GM12872 (cell line): ENCODE results near the gene IL13.

ENCODE experiments used
- TF ChIP-seq, protein P1 (sequence below): IDR thresholded peaks from 3 replicates; pipeline ENCODE4 v1.5.1; 2011; ENCODE audit warnings: low read depth, mild to moderate bottlenecking, low read length, moderate library complexity; ENCODE audit not compliant: insufficient read depth

IL13 gene

DNA sequence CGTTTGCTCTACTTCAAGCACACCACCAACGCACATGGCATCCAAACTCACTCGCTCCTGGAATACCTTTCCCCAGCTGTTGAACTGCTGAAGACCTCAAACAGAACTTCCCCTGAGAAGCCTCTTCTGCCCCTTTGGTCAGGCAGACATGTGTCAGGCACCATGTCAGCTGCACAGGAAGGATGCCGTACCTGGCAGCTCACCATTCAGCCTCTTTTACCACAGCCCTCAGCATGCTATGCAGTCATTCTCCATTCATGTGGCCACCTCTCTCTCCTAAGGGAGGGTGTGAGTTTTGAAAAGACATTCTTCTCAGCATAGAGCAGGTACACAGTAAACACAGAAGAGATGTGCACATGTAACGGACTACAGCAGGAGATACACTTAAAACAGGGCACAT, 30.0 kb downstream of the IL13 start:
- TF ChIP-seq, protein P1, sequence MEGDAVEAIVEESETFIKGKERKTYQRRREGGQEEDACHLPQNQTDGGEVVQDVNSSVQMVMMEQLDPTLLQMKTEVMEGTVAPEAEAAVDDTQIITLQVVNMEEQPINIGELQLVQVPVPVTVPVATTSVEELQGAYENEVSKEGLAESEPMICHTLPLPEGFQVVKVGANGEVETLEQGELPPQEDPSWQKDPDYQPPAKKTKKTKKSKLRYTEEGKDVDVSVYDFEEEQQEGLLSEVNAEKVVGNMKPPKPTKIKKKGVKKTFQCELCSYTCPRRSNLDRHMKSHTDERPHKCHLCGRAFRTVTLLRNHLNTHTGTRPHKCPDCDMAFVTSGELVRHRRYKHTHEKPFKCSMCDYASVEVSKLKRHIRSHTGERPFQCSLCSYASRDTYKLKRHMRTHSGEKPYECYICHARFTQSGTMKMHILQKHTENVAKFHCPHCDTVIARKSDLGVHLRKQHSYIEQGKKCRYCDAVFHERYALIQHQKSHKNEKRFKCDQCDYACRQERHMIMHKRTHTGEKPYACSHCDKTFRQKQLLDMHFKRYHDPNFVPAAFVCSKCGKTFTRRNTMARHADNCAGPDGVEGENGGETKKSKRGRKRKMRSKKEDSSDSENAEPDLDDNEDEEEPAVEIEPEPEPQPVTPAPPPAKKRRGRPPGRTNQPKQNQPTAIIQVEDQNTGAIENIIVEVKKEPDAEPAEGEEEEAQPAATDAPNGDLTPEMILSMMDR, result no peak

DNA sequence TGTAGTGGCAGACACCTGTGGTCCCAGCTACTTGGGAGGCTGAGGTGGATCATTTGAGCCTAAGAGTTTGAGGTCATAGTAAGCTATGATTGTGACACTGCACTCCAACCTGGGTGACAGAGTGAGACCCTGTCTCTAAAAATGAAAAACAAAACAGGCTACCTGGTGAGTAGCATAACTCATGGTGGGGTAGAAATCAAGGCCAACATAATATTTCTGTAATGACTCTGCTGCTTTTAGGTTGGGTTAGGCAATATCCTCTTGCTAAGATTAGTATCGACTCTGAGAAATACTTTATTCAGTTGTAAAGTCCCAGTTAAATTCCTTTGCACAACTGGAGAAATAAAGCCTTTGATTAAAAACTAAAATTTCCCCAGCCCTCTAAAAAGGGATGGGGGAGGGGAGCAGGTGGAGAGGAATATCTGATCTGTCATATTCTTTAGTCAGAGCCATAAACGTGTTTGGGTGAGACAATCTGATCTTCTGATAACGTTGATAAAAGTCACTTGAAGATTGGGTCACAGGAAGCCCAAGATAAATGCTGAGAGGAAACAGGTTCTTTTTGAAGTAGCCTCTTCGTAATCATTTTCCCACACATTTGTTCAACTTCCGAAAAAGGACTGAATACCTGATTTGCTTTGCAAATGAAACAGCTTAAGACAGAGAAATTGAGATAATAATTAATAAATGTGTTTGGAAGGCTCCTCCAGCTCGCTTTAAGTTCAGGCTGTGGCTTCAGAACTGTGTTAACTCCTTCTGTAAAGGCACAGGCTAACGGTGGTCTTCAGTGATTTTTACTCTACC, 30.8 kb downstream of the IL13 start:
- TF ChIP-seq, protein P1, result no peak

DNA sequence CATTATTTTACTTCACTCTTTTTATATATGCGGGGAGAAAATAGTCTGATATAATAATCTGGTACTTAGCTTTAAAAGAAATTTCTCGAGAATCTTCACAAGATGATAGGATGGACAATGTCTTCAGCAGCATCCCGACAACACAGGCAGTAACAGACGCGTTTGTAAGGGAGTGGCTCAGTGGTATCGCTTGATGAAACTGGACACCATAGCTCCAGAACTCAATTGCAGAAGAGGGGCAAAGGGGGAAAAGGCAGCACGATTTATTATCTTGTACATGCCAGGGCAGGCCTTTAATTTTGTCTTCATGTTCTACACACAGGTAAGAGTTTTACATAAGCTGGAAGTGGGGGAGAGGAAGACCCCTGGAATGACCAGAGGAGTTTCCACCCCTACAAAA, 31.5 kb downstream of the IL13 start:
- TF ChIP-seq, protein P1, result no peak

DNA sequence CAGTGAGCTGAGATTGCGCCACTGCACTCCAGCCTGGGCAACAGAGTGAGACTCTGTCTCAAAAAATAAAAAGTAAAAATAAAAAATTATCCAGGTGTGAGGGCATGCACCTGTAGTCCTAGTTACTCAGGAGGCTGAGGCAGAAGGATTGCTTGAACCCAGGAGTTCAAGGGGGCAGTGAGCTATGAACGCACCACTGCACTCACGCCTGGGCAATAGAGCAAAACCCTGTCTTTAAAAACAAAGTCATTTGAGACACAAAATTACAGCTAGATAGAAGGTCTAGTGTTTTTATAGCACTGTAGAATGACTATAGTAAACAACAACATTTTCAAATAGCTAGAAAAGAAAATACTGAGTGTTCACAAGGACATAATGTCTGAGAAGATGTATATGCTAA, 32.2 kb downstream of the IL13 start:
- TF ChIP-seq, protein P1, result no peak

DNA sequence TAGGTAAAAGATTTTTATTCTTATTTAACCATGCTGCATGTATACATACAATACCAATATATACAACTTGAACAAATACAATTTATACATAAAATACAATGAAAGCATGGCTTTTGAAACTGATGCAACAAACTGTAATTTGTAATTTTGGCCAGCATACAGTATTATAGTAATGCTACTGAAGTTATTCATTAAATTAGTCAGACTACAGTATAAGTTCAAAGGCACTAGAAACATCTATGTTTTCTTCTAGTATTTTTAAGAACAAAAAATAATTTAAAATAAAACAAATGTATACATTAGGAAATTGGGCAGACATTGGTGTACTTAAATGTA, 34.6 kb downstream of the IL13 start:
- TF ChIP-seq, protein P1, result no peak

DNA sequence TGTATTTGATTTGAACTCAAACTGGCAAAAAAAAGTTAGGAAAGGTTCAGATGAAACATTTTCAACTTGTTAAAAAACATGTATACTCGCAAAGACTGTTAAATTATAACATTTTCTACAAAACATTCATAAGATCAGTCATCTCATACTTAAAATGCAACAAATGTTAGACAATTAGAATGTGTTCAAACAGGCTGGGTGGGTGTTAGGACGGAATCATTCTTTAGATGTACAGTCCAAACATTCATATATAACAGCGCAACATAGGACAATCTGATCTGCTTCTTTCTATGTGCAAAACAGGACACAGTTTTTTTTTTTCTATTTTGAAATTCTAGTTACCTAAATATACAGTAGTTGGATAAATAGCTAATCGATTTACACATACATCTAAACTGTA, 38.0 kb downstream of the IL13 start:
- TF ChIP-seq, protein P1, result no peak

DNA sequence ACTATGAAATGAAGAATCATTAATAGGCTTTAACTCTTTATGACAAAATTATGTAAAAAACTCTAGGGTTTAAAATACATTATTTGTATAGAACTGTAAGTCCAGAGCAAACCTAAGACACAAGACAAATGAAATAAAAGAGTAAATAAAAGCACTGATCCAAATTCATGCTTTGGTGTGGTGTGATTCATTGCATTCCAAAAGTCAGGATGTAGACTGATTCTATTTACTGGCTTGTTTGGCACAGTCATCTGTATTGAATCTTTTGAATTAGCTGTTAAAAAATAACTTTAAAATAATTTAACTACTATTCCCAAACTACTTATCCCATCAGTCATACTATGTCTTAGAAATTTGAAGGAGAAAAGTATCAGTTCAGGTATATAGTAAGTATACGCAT, 46.9 kb downstream of the IL13 start:
- TF ChIP-seq, protein P1, result no peak
